Measurements from ENCODE around the gene CTSF. TPM values are rescaled to one million over a fixed set of nuclear protein-coding genes. Genes with fewer than 3 reads are reported as not detected.
"Not testable (repeated sequence)": the region's sequence is repeated elsewhere in the genome, so short reads cannot be mapped to it uniquely, and the experiment has no call there.

The CTSF gene
- total RNA-seq, 2 experiments from 2014 or later: 16.0 to 16.8 TPM

DNA sequence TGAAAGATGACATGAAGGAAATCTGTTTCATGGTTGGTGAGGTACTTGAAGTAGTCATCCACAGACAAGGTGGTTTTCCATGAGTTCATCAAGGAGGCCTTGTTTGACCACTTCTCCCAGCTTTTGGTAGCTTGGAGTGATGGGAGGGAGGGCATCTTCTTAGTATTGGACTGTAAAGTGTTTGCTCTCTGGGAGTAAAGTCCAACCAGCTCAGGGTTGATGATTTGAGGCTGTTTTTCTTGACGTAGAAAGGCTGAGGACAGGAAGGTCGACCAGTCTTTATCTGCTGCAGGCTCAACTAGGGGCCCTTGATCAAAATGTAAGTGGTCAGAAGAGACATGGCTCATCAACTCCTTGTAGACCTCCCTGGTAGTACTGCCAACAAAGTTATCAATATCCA is 22.8 kb upstream of the CTSF start:
- TF ChIP-seq, protein P1, sequence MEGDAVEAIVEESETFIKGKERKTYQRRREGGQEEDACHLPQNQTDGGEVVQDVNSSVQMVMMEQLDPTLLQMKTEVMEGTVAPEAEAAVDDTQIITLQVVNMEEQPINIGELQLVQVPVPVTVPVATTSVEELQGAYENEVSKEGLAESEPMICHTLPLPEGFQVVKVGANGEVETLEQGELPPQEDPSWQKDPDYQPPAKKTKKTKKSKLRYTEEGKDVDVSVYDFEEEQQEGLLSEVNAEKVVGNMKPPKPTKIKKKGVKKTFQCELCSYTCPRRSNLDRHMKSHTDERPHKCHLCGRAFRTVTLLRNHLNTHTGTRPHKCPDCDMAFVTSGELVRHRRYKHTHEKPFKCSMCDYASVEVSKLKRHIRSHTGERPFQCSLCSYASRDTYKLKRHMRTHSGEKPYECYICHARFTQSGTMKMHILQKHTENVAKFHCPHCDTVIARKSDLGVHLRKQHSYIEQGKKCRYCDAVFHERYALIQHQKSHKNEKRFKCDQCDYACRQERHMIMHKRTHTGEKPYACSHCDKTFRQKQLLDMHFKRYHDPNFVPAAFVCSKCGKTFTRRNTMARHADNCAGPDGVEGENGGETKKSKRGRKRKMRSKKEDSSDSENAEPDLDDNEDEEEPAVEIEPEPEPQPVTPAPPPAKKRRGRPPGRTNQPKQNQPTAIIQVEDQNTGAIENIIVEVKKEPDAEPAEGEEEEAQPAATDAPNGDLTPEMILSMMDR (IDR thresholded peaks at IDR 0.05): no peak
- Mint-ChIP-seq H3K27me3 (no peaks in the 10 kb centered on the region), H3K4me3 (peak overlapping the region; percentile 7), H3K4me1 (ENCODE audit: low read depth) (peaks cover 23% of the 10 kb centered on the region), H3K27ac (no peak overlapping the region), H3K9me3 (no peaks in the 10 kb centered on the region), H3K36me3 (ENCODE audit: low read depth) (peaks cover 4% of the 10 kb centered on the region)
- no peaks in the 10 kb centered on the region for H3K9me3 ChIP-seq (ENCODE audit: control insufficient read depth in 1 of 2, insufficient read depth in 1 of 2, low read length in 2 of 2)
- ATAC-seq (ENCODE audit: poor library complexity) (no peak), DNase-seq (no peak)
- H3K36me3 ChIP-seq (ENCODE audit: insufficient read depth, low read length): no peaks in the 10 kb centered on the region
- ChIA-PET POLR2A (interaction anchor here (0.7 to 5.3 kb wide), 3 partner anchors 25 to 87 kb away, joined by 3 to 39 read pairs (median 18); partner anchors contain the start of genes RBM14, RBM4 and RBM4B), CTCF (interaction anchor here (1.4 to 3.7 kb wide), 2 partner anchors 88 to 152 kb away, joined by 5 to 47 read pairs; partner anchors contain the start of genes MRPL11 and RBM4B)
- H3K27ac ChIP-seq (ENCODE audit: low read depth in 1 of 2, low read length in 2 of 2): no peak overlapping the region
- peaks cover 39% of the 10 kb centered on the region for H3K4me1 ChIP-seq (ENCODE audit: insufficient read depth, low read length)
- no peak overlapping the region for H3K4me3 ChIP-seq (ENCODE audit: low read length)
- no peaks in the 10 kb centered on the region for H3K27me3 ChIP-seq (ENCODE audit: control insufficient read depth in 1 of 2, insufficient read depth in 2 of 2, low read length in 2 of 2)
- intact Hi-C loops (cut with DNase I, micrococcal nuclease): loop anchor here in 1 of 2 experiments (5.0 kb wide), 2 partner anchors 86 to 119 kb away; partner anchors contain the start of gene RBM4B

DNA sequence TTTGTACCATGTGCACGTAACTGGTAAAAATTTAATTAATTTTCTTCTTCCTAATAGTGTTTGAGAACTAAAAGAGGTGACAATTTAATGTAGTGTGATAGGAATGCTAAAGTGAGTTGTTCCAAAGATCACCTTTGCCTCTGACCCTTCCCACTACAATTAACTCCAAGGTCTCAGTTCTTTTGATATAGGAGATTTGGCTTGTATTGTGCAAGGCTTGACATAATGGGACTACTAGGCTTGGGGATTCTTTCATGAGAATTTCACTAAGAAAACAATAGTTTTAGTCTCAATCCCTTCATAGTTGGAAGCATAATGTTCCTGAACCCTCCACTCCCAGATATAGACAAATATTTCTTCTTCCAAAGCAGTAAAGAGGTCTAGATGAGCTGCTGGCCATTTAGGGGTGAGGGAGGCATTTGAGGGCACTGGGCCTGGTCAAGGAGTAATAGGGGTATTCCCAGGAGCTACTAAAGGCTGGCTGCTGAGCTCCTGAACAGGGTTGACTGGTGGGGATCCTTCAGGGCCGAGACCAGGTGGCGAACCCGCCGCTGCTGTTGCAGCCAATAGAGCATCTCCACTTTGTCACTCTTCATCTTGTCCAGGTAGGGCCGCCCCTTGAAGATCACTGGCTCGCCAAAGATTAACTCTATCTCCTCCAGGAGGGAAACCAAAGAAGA is 21.7 kb upstream of the CTSF start:
- TF ChIP-seq, protein P1 (IDR thresholded peaks at IDR 0.05): no peak
- H3K4me3 Mint-ChIP-seq: no peak overlapping the region
- Histone ChIP-seq H3K4me1 (ENCODE audit: insufficient read depth, low read length) (peaks cover 31% of the 10 kb centered on the region), H3K27ac (ENCODE audit: low read depth in 1 of 2, low read length in 2 of 2) (no peak overlapping the region), H3K4me3 (ENCODE audit: low read length) (no peak overlapping the region), H3K9me3 (ENCODE audit: control insufficient read depth in 1 of 2, insufficient read depth in 1 of 2, low read length in 2 of 2) (no peaks in the 10 kb centered on the region), H3K36me3 (ENCODE audit: insufficient read depth, low read length) (no peaks in the 10 kb centered on the region), H3K27me3 (ENCODE audit: control insufficient read depth in 1 of 2, insufficient read depth in 2 of 2, low read length in 2 of 2) (no peaks in the 10 kb centered on the region)
- DNase-seq: no peak
- H3K36me3 Mint-ChIP-seq (ENCODE audit: low read depth): peaks cover 4% of the 10 kb centered on the region
- H3K27ac Mint-ChIP-seq: no peak overlapping the region
- no peaks in the 10 kb centered on the region for H3K9me3 Mint-ChIP-seq
- intact Hi-C loops (cut with DNase I, micrococcal nuclease): loop anchor here in 1 of 2 experiments (5.0 kb wide), 2 partner anchors 87 to 118 kb away; partner anchors contain the start of gene RBM4B
- H3K27me3 Mint-ChIP-seq: no peaks in the 10 kb centered on the region
- ChIA-PET POLR2A (interaction anchor here (0.6 to 5.3 kb wide), 4 partner anchors 32 to 153 kb away, joined by 3 to 39 read pairs (median 11); partner anchors contain the start of genes RBM4 and RBM4B), CTCF (interaction anchor here (0.6 to 3.7 kb wide), 3 partner anchors 89 to 237 kb away, joined by 3 to 47 read pairs (median 5); partner anchors contain the start of genes MRPL11 and RBM4B)
- H3K4me1 Mint-ChIP-seq (ENCODE audit: low read depth): peaks cover 15% of the 10 kb centered on the region
- no peak for ATAC-seq (ENCODE audit: poor library complexity)

DNA sequence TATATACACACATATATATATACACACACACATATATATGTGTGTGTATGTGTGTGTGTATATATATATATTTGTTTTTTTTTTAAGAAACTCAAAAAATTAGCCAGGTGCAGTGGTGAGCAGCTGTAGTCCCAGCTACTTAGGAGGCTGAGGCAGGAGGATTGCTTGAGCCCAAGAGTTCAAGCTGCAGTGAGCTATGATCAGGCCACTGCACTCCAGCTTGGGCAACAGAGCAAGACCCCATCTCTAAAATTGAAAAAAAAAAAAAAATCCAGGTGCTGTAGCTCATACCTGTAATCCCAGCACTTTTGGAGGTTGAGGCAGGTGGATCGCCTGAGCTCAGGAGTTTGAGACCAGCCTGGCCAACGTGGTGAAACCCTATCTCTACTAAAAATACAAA is 20.9 kb upstream of the CTSF start:
- H3K9me3 Mint-ChIP-seq; H3K27ac ChIP-seq (ENCODE audit: low read depth in 1 of 2, low read length in 2 of 2); ATAC-seq (ENCODE audit: poor library complexity); H3K27me3 ChIP-seq (ENCODE audit: control insufficient read depth in 1 of 2, insufficient read depth in 2 of 2, low read length in 2 of 2); H3K4me3 ChIP-seq (ENCODE audit: low read length); H3K9me3 ChIP-seq (ENCODE audit: control insufficient read depth in 1 of 2, insufficient read depth in 1 of 2, low read length in 2 of 2); H3K4me3 Mint-ChIP-seq; CTCF ChIA-PET; H3K27ac Mint-ChIP-seq; DNase-seq; H3K27me3 Mint-ChIP-seq; H3K36me3 Mint-ChIP-seq (ENCODE audit: low read depth); intact Hi-C loops (cut with DNase I, micrococcal nuclease); H3K36me3 ChIP-seq (ENCODE audit: insufficient read depth, low read length): not testable (repeated sequence)
- POLR2A ChIA-PET: interaction anchor here (1.0 kb wide), 1 partner anchor 33 kb away, joined by 4 read pairs; no protein-coding TSS in a partner anchor
- H3K4me1 ChIP-seq (ENCODE audit: insufficient read depth, low read length): peaks cover 24% of the 10 kb centered on the region
- H3K4me1 Mint-ChIP-seq (ENCODE audit: low read depth): peaks cover 10% of the 10 kb centered on the region

All from CD4-positive, alpha-beta T cell (primary cell).